Activated CD8-positive, alpha-beta T cell treated with anti-CD3 and anti-CD28 coated beads for 36 hours (primary cell): ENCODE results near the gene AIFM3. TPM values are rescaled to one million over a fixed set of nuclear protein-coding genes. Genes with fewer than 3 reads are reported as not detected.
"Not testable (repeated sequence)": the region's sequence is repeated elsewhere in the genome, so short reads cannot be mapped to it uniquely, and the experiment has no call there.

Experiments
- ATAC-seq: fragments of 200-7000 bp; cut with Tn5 transposase; one replicate; pipeline ENCODE4 v1.10.0; 2021; ENCODE audit warnings: mild to moderate bottlenecking, moderate library complexity
- CTCF ChIA-PET: fragments of 350-600 bp; sonication (Branson Sonifier 250); formaldehyde crosslinking; loops from one replicate; lab custom pipeline; 2021; ENCODE audit warnings: antibody characterized with exemption; lab: Charles Lee
- POLR2A ChIA-PET: fragments of 350-600 bp; sonication (Branson Sonifier 250); formaldehyde crosslinking; loops from one replicate; lab custom pipeline; 2021; ENCODE audit warnings: antibody characterized with exemption; lab: Charles Lee
- DNase-seq: peaks from one replicate; pipeline ENCODE4 v3.0.0-alpha.2; 2020
- H3K27ac Mint-ChIP-seq: one replicate; pipeline ENCODE4 v1.8.0; 2021; ENCODE audit warnings: mild to moderate bottlenecking, mixed read lengths
- H3K27me3 Mint-ChIP-seq: one replicate; pipeline ENCODE4 v1.8.0; 2021; ENCODE audit warnings: mixed read lengths
- H3K36me3 Mint-ChIP-seq: one replicate; pipeline ENCODE4 v1.8.0; 2021; ENCODE audit warnings: low read depth, mixed read lengths
- H3K4me1 Mint-ChIP-seq: one replicate; pipeline ENCODE4 v1.8.0; 2021; ENCODE audit warnings: low read depth, mixed read lengths
- H3K4me3 Mint-ChIP-seq: one replicate; pipeline ENCODE4 v1.8.0; 2021; ENCODE audit warnings: mild to moderate bottlenecking, moderate library complexity, mixed read lengths
- H3K9me3 Mint-ChIP-seq: one replicate; pipeline ENCODE4 v1.8.0; 2021; ENCODE audit warnings: mixed read lengths
- CTCF ChIP-seq: fragments of 200-600 bp; IDR thresholded peaks from one replicate; pipeline ENCODE4 v1.8.0; 2022; ENCODE audit warnings: antibody characterized with exemption, mild to moderate bottlenecking
- intact Hi-C: fragments of 100-400 bp; cut with micrococcal nuclease; formaldehyde crosslinking; loops from one replicate; pipeline ENCODE4 v1.10.0; 2022
- total RNA-seq, 2 experiments: library from RNA; stranded (reverse); gene quantifications; one replicate each; pipeline ENCODE4 v1.2.3, GENCODE V29; 2021

Gene AIFM3
- total RNA-seq, 2 experiments from 2014 or later, result 0.25 to 0.40 TPM

- Mint-ChIP-seq H3K27ac (peak overlapping the region; percentile 23), H3K9me3 (no peaks in the 10 kb centered on the region), H3K4me1 (peaks cover 45% of the 10 kb centered on the region), H3K36me3 (peaks cover 57% of the 10 kb centered on the region), H3K4me3 (peak overlapping the region; percentile 57), H3K27me3 (no peaks in the 10 kb centered on the region)
- DNase-seq (no peak), ATAC-seq (no peak)
- intact Hi-C loops, result loop anchor here (10.0 kb wide), 1 partner anchor 53 kb away; no protein-coding TSS in a partner anchor
- TF ChIP-seq CTCF, result no peak
- CTCF ChIA-PET, result interaction anchor here (1.0 to 2.2 kb wide), 4 partner anchors 36 to 87 kb away, joined by 3 to 5 read pairs (median 4); no protein-coding TSS in a partner anchor
- POLR2A ChIA-PET, result no interaction called here
Measured at GRCh38 chr22:20922141-20922751, 44.8 kb upstream of the AIFM3 start.

GRCh38 chr22:20926243-20926642 is 40.8 kb upstream of the AIFM3 start:
- intact Hi-C loops, result loop anchor here (10.0 kb wide), 1 partner anchor 49 kb away; no protein-coding TSS in a partner anchor
- no peak for TF ChIP-seq CTCF
- ChIA-PET CTCF (interaction anchor here (1.0 to 1.2 kb wide), 3 partner anchors 9 to 40 kb away, joined by 3 to 5 read pairs (median 3); partner anchors contain the start of gene CRKL), POLR2A (interaction anchor here (0.5 kb wide), 1 partner anchor 13 kb away, joined by 3 read pairs; no protein-coding TSS in a partner anchor)
- Mint-ChIP-seq H3K4me1 (peaks cover 48% of the 10 kb centered on the region), H3K27ac (peak overlapping the region; percentile 33), H3K36me3 (peaks cover 35% of the 10 kb centered on the region), H3K9me3 (no peaks in the 10 kb centered on the region), H3K4me3 (no peak overlapping the region), H3K27me3 (no peaks in the 10 kb centered on the region)
- no peak for DNase-seq
- no peak for ATAC-seq

DNA sequence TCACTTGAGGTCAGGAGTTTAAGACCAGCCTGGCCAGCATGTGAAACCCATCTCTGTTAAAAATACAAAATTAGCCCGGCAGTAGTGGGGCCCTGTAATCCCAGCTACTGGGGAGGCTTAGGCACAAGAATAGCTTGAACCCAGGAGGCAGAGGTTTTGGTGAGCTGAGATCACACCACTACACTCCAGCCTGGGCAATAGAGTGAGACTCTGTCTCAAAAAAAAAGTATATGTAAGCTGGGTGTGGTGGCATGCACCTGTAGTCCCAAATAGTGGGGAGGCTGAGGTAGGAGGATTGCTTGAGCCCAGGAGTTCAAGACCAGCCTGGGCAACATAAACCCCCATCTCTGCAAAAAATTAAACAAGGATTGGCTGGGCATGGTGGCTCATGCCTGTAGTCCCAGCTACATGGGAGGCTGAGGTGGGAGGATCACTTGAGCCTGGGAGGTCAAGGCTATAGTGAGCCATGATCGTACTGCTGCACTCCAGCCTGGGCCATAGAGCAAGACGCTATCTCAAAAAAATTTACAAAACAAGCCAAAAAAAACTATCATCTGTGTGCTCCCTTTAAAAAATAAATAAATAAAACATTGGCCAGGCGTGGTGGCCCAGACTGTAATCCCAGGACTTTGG is 39.0 kb upstream of the AIFM3 start:
- no peak overlapping the region for H3K27ac Mint-ChIP-seq
- POLR2A ChIA-PET, result no interaction called here
- H3K4me1 Mint-ChIP-seq, result peaks cover 48% of the 10 kb centered on the region
- H3K27me3 Mint-ChIP-seq, result no peaks in the 10 kb centered on the region
- intact Hi-C loops, result loop anchor here (10.0 kb wide), 1 partner anchor 47 kb away; no protein-coding TSS in a partner anchor
- no peak for ATAC-seq
- CTCF ChIA-PET, result interaction anchor here (0.6 to 0.8 kb wide), 3 partner anchors 8 to 175 kb away, joined by 3 to 4 read pairs (median 3); partner anchors contain the start of gene CRKL
- no peaks in the 10 kb centered on the region for H3K9me3 Mint-ChIP-seq
- no peak for TF ChIP-seq CTCF
- H3K4me3 Mint-ChIP-seq, result no peak overlapping the region
- DNase-seq, result no peak
- H3K36me3 Mint-ChIP-seq, result peaks cover 30% of the 10 kb centered on the region

GRCh38 chr22:20928573-20928967 is 38.5 kb upstream of the AIFM3 start:
- peaks cover 30% of the 10 kb centered on the region for H3K36me3 Mint-ChIP-seq
- no peak overlapping the region for H3K4me3 Mint-ChIP-seq
- ChIA-PET CTCF (interaction anchor here (0.6 to 0.8 kb wide), 3 partner anchors 9 to 174 kb away, joined by 3 to 4 read pairs (median 3); partner anchors contain the start of gene CRKL), POLR2A (no interaction called here)
- ATAC-seq, result no peak
- TF ChIP-seq CTCF, result no peak
- no peak for DNase-seq
- intact Hi-C loops, result loop anchor here (10.0 kb wide), 1 partner anchor 46 kb away; no protein-coding TSS in a partner anchor
- no peaks in the 10 kb centered on the region for H3K9me3 Mint-ChIP-seq
- no peak overlapping the region for H3K27ac Mint-ChIP-seq
- H3K27me3 Mint-ChIP-seq, result no peaks in the 10 kb centered on the region
- H3K4me1 Mint-ChIP-seq, result peaks cover 47% of the 10 kb centered on the region

DNA sequence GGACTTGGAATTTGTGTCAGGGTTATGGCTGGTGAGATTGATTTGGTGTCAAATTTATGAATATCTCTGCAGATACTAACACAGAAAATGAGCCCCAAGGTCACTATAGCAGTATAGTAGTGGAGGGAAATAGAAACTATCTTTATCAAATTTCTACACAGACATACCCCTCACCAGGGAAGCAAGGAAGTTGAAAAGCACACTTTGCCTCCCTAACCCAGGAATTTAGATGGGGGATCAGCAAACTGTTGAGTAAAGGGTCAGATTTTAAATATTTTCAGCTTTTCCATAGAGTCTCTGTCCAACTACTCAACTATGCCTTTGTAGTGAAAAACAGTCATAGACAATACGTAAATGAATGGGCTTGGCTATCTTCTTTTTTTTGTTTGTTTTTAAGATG is 37.1 kb upstream of the AIFM3 start:
- Mint-ChIP-seq H3K27me3 (no peaks in the 10 kb centered on the region), H3K9me3 (no peaks in the 10 kb centered on the region), H3K4me1 (peaks cover 46% of the 10 kb centered on the region), H3K4me3 (no peak overlapping the region), H3K27ac (no peak overlapping the region), H3K36me3 (peaks cover 38% of the 10 kb centered on the region)
- POLR2A ChIA-PET, result no interaction called here
- ATAC-seq (no peak), DNase-seq (no peak)
- no peak for TF ChIP-seq CTCF
- CTCF ChIA-PET, result no interaction called here
- intact Hi-C loops, result no loop called here

DNA sequence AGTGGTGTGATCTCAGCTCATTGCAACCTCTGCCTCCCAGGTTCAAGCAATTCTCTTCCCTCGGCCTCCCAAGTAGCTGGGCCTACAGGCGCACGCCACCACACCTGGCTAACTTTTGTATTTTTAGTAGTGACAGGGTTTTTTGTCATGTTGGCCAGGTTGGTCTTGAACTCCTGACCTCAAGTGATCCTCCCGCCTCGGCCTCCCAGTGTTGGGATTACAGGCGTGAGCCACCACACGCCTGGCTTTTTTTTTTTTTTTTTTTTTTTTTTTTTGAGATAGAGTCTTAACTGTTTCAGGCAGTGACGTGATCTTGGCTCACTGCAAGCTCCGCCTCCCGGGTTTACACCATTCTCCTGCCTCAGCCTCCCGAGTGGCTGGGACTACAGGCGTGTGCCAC is 36.6 kb upstream of the AIFM3 start:
- DNase-seq, H3K9me3 Mint-ChIP-seq, intact Hi-C loops, CTCF ChIA-PET, POLR2A ChIA-PET, ATAC-seq, H3K27ac Mint-ChIP-seq, H3K4me3 Mint-ChIP-seq, H3K27me3 Mint-ChIP-seq: not testable (repeated sequence)
- peaks cover 43% of the 10 kb centered on the region for H3K4me1 Mint-ChIP-seq
- peaks cover 39% of the 10 kb centered on the region for H3K36me3 Mint-ChIP-seq
